OCI-LY1 (cell line): ENCODE measurements around the gene S100A16.

Source experiments
- H2AFZ ChIP-seq: fragments of 200-600 bp; sonication (generic), shearing (Covaris generic); 2 replicates; pipeline ENCODE4 v1.6.0; 2014; ENCODE audit warnings: antibody characterized with exemption, mild to moderate bottlenecking, low read length
- H3F3A ChIP-seq: fragments of 200-600 bp; sonication (generic), shearing (Covaris generic); 2 replicates; pipeline ENCODE4 v1.6.0; 2014; ENCODE audit warnings: mild to moderate bottlenecking, antibody characterized with exemption, low read length, moderate library complexity; ENCODE audit not compliant: insufficient read depth
- H3K27ac ChIP-seq: fragments of 200-600 bp; sonication (generic); 2 replicates; pipeline ENCODE4 v1.5.1; 2014; ENCODE audit warnings: low read length, mixed run types, mild to moderate bottlenecking, low read depth; ENCODE audit not compliant: poor library complexity, severe bottlenecking
- H3K27me3 ChIP-seq: fragments of 200-600 bp; sonication (generic); 2 replicates; pipeline ENCODE4 v1.6.0; 2014; ENCODE audit warnings: antibody characterized with exemption, mild to moderate bottlenecking, low read length, moderate library complexity; ENCODE audit not compliant: insufficient read depth
- H3K36me3 ChIP-seq: fragments of 200-600 bp; sonication (generic); 2 replicates; pipeline ENCODE4 v1.6.1; 2014; ENCODE audit warnings: mild to moderate bottlenecking, antibody characterized with exemption, low read length, moderate library complexity, mixed read lengths; ENCODE audit not compliant: insufficient read depth
- H3K4me1 ChIP-seq: fragments of 200-600 bp; sonication (generic); 2 replicates; pipeline ENCODE4 v1.5.1; 2014; ENCODE audit warnings: mild to moderate bottlenecking, low read length, moderate library complexity; ENCODE audit not compliant: insufficient read depth, severe bottlenecking
- H3K4me2 ChIP-seq: fragments of 200-600 bp; sonication (generic), shearing (Covaris generic); 2 replicates; pipeline ENCODE4 v1.6.1; 2014; ENCODE audit warnings: low read length
- H3K4me3 ChIP-seq: fragments of 200-600 bp; sonication (generic); 2 replicates; pipeline ENCODE4 v1.5.1; 2014; ENCODE audit warnings: low read length, low read depth, mild to moderate bottlenecking, mixed read lengths; ENCODE audit not compliant: poor library complexity, severe bottlenecking
- H3K79me2 ChIP-seq: fragments of 200-600 bp; shearing (Covaris generic); 2 replicates; pipeline ENCODE4 v1.6.1; 2016; ENCODE audit warnings: mixed run types, low read length, mixed read lengths; ENCODE audit not compliant: insufficient read depth
- H3K9ac ChIP-seq: fragments of 200-600 bp; sonication (generic), shearing (Covaris generic); 2 replicates; pipeline ENCODE4 v1.6.1; 2014; ENCODE audit warnings: mild to moderate bottlenecking, low read length, mixed read lengths
- H3K9me2 ChIP-seq: fragments of 200-600 bp; sonication (generic), shearing (Covaris generic); 2 replicates; pipeline ENCODE4 v1.6.1; 2014; ENCODE audit warnings: low read depth, mild to moderate bottlenecking, low read length, mixed read lengths
- H3K9me3 ChIP-seq: fragments of 200-600 bp; shearing (Covaris generic); 2 replicates; pipeline ENCODE4 v1.6.1; 2014; ENCODE audit warnings: low read length, mixed read lengths
- H4K20me1 ChIP-seq: fragments of 200-600 bp; sonication (generic), shearing (Covaris generic); 2 replicates; pipeline ENCODE4 v1.6.0; 2016; ENCODE audit warnings: mild to moderate bottlenecking, low read length; ENCODE audit not compliant: insufficient read depth
- CTCF ChIP-seq: fragments of 200-600 bp; sonication (generic), shearing (Covaris generic); IDR thresholded peaks from 2 replicates; pipeline ENCODE4 v1.5.1; 2017; ENCODE audit warnings: mild to moderate bottlenecking, antibody characterized with exemption, low read length, moderate library complexity, mixed read lengths
- EZH2 ChIP-seq: fragments of 200-600 bp; sonication (generic), shearing (Covaris generic); IDR thresholded peaks from 2 replicates; pipeline ENCODE4 v1.8.0; 2017; ENCODE audit warnings: borderline replicate concordance, mixed run types, mild to moderate bottlenecking, antibody characterized with exemption, low read length, moderate library complexity, mixed read lengths

The S100A16 gene

GRCh38 chr1:153647346-153647714 is 34.4 kb upstream of the S100A16 start:
- Histone ChIP-seq H3K9ac (no peak overlapping the region), H3F3A (no peaks in the 10 kb centered on the region), H3K36me3 (peaks cover 51% of the 10 kb centered on the region), H2AFZ (no peak overlapping the region), H3K4me2 (no peak overlapping the region), H3K4me3 (no peak overlapping the region), H3K27ac (no peak overlapping the region), H4K20me1 (no peaks in the 10 kb centered on the region), H3K79me2 (no peaks in the 10 kb centered on the region), H3K27me3 (no peaks in the 10 kb centered on the region), H3K9me2 (no peaks in the 10 kb centered on the region), H3K9me3 (no peaks in the 10 kb centered on the region), H3K4me1 (no peaks in the 10 kb centered on the region)
- TF ChIP-seq EZH2, result no peak
- TF ChIP-seq CTCF, result no peak

GRCh38 chr1:153646672-153647345 is 33.9 kb upstream of the S100A16 start:
- TF ChIP-seq CTCF, result no peak
- no peak for TF ChIP-seq EZH2
- Histone ChIP-seq H4K20me1 (no peaks in the 10 kb centered on the region), H3K9me3 (no peaks in the 10 kb centered on the region), H3K4me3 (no peak overlapping the region), H3F3A (no peaks in the 10 kb centered on the region), H3K9ac (no peak overlapping the region), H3K27me3 (no peaks in the 10 kb centered on the region), H3K79me2 (no peaks in the 10 kb centered on the region), H3K4me1 (no peaks in the 10 kb centered on the region), H3K36me3 (peaks cover 56% of the 10 kb centered on the region), H3K4me2 (no peak overlapping the region), H3K9me2 (no peaks in the 10 kb centered on the region), H3K27ac (no peak overlapping the region), H2AFZ (no peak overlapping the region)

GRCh38 chr1:153643816-153644215 is 30.9 kb upstream of the S100A16 start:
- Histone ChIP-seq H3K9me2 (no peaks in the 10 kb centered on the region), H3K27ac (no peak overlapping the region), H3K4me2 (no peak overlapping the region), H3K9ac (no peak overlapping the region), H3K79me2 (no peaks in the 10 kb centered on the region), H3K36me3 (peaks cover 86% of the 10 kb centered on the region), H3F3A (no peaks in the 10 kb centered on the region), H3K4me3 (no peak overlapping the region), H3K4me1 (no peaks in the 10 kb centered on the region), H4K20me1 (no peaks in the 10 kb centered on the region), H2AFZ (no peak overlapping the region), H3K9me3 (no peaks in the 10 kb centered on the region), H3K27me3 (no peaks in the 10 kb centered on the region)
- no peak for TF ChIP-seq EZH2
- TF ChIP-seq CTCF, result no peak
